Astrocyte (in vitro differentiated cells and primary cell): Measurements from ENCODE around the gene SPSB1.

Experiments used
- EZH2 ChIP-seq: IDR thresholded peaks from 2 replicates; pipeline ENCODE4 v1.6.1; 2012; ENCODE audit warnings: mild to moderate bottlenecking, low read length, inconsistent platforms; ENCODE audit not compliant: insufficient read depth
- TF ChIP-seq, protein P1 (sequence below): IDR thresholded peaks from 2 replicates; pipeline ENCODE4 v1.5.1; 2011; ENCODE audit warnings: low read depth, mild to moderate bottlenecking, inconsistent platforms, low read length, moderate library complexity; ENCODE audit not compliant: insufficient read depth

DNA sequence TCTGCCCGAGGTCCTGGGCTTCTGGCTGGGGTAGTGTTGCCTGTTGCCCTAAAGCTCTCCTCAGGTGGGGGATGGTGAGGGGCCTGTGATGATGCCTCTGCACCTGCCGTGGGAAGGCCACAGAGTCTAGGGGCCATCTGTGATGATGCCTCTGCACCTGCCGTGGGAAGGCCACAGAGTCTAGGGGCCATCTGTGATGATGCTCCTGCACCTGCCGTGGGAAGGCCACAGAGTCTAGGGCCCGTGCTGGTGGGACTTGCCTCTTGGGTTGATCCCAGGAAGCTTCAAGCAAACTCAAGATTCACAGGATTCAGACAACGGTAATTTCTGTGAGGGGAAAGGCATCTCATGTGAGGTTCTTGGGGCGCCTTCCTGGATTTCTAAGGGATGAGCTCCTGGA, 17.3 kb downstream of the SPSB1 start:
- TF ChIP-seq, protein P1, sequence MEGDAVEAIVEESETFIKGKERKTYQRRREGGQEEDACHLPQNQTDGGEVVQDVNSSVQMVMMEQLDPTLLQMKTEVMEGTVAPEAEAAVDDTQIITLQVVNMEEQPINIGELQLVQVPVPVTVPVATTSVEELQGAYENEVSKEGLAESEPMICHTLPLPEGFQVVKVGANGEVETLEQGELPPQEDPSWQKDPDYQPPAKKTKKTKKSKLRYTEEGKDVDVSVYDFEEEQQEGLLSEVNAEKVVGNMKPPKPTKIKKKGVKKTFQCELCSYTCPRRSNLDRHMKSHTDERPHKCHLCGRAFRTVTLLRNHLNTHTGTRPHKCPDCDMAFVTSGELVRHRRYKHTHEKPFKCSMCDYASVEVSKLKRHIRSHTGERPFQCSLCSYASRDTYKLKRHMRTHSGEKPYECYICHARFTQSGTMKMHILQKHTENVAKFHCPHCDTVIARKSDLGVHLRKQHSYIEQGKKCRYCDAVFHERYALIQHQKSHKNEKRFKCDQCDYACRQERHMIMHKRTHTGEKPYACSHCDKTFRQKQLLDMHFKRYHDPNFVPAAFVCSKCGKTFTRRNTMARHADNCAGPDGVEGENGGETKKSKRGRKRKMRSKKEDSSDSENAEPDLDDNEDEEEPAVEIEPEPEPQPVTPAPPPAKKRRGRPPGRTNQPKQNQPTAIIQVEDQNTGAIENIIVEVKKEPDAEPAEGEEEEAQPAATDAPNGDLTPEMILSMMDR: no peak
- TF ChIP-seq EZH2: no peak
